GM23248 (cell line): ENCODE data around the gene RPS15. TPM values are rescaled to one million over a fixed set of nuclear protein-coding genes. Genes with fewer than 3 reads are reported as not detected.

Source experiments
- DNase-seq: peaks from one replicate; pipeline ENCODE4 v3.0.0-alpha.2; 2015
- H2AFZ ChIP-seq: fragments of 200-600 bp; sonication (generic); 2 replicates; pipeline ENCODE4 v1.6.1; 2016; ENCODE audit warnings: antibody characterized with exemption
- H3F3A ChIP-seq: fragments of 200-600 bp; sonication (generic); 2 replicates; pipeline ENCODE4 v1.6.1; 2016; ENCODE audit warnings: mild to moderate bottlenecking, antibody characterized with exemption, mixed run types; ENCODE audit not compliant: insufficient read depth
- H3K27ac ChIP-seq: fragments of 200-600 bp; sonication (generic); 2 replicates; pipeline ENCODE4 v1.5.1; 2016; ENCODE audit warnings: mild to moderate bottlenecking
- H3K27me3 ChIP-seq: fragments of 200-600 bp; sonication (generic); replicated peaks from 2 replicates; pipeline ENCODE4 v1.6.1; 2016; ENCODE audit warnings: mild to moderate bottlenecking; ENCODE audit not compliant: insufficient read depth
- H3K36me3 ChIP-seq: fragments of 200-600 bp; sonication (generic); 2 replicates; pipeline ENCODE4 v1.6.1; 2016; ENCODE audit warnings: low read depth, mild to moderate bottlenecking
- H3K4me1 ChIP-seq: fragments of 200-600 bp; sonication (generic); 2 replicates; pipeline ENCODE4 v1.6.1; 2016; ENCODE audit warnings: mild to moderate bottlenecking; ENCODE audit not compliant: insufficient read depth
- H3K4me2 ChIP-seq: fragments of 200-600 bp; sonication (generic); one replicate; pipeline ENCODE4 v1.6.1; 2016; ENCODE audit warnings: mild to moderate bottlenecking; ENCODE audit not compliant: unreplicated experiment
- H3K4me3 ChIP-seq: fragments of 200-600 bp; sonication (generic); 2 replicates; pipeline ENCODE4 v1.5.1; 2016; ENCODE audit warnings: mild to moderate bottlenecking
- H3K79me2 ChIP-seq: fragments of 200-600 bp; sonication (generic); 2 replicates; pipeline ENCODE4 v1.6.1; 2016; ENCODE audit warnings: mild to moderate bottlenecking; ENCODE audit not compliant: insufficient read depth
- H3K9ac ChIP-seq: fragments of 200-600 bp; sonication (generic); 2 replicates; pipeline ENCODE4 v1.6.1; 2016; ENCODE audit warnings: mild to moderate bottlenecking
- H3K9me2 ChIP-seq: fragments of 200-600 bp; sonication (generic); 2 replicates; pipeline ENCODE4 v1.6.1; 2016; ENCODE audit warnings: mixed run types, mild to moderate bottlenecking, moderate library complexity; ENCODE audit not compliant: insufficient read depth
- H3K9me3 ChIP-seq: fragments of 200-600 bp; sonication (generic); one replicate; pipeline ENCODE4 v1.6.1; 2017; ENCODE audit warnings: low read depth
- H4K20me1 ChIP-seq: fragments of 200-600 bp; sonication (generic); 2 replicates; pipeline ENCODE4 v1.6.0; 2016; ENCODE audit not compliant: insufficient read depth
- EZH2 ChIP-seq: fragments of 200-600 bp; sonication (generic); IDR thresholded peaks from 2 replicates; pipeline ENCODE4 v1.6.1; 2018; ENCODE audit warnings: antibody characterized with exemption, mild to moderate bottlenecking; ENCODE audit not compliant: insufficient read depth, poor library complexity, severe bottlenecking
- EZH2phosphoT487 ChIP-seq: fragments of 200-600 bp; sonication (generic); IDR thresholded peaks from 2 replicates; pipeline ENCODE4 v1.6.1; 2018; ENCODE audit warnings: antibody characterized with exemption, moderate library complexity, mild to moderate bottlenecking, low read depth; ENCODE audit not compliant: insufficient read depth
- WGBS, 2 experiments: methylation state at CpG; one replicate each; pipeline ENCODE4 v1.1.6; 2015 to 2017; ENCODE audit warnings: low lambda C conversion rate in 2 of 2, low coverage in 1 of 2; ENCODE audit errors: missing lambda C conversion rate in 2 of 2; 5-methylcytosine and 5-hydroxymethylcytosine counted together
- in situ Hi-C: fragments of 300-500 bp; cut with MboI; formaldehyde crosslinking; loops from 2 replicates; pipeline ENCODE4 v1.15.0; 2020
- polyA plus RNA-seq: library from polyadenylated mRNA; unstranded; fragments of >200 nt; fragmentation: Nextera tagmentation; extraction: Ambion mirVana; gene quantifications from 2 replicates; pipeline ENCODE4 v1.2.1, GENCODE V29; 2016
- total RNA-seq: library from RNA; depleted of rRNA; stranded (reverse); fragments of >200 nt; shearing (Covaris generic); gene quantifications from 2 replicates; pipeline ENCODE4 v1.2.3, GENCODE V29; 2014

The RPS15 gene
- total and polyA plus RNA-seq, 2 experiments from 2014 or later = 921 to 1,289 TPM

DNA sequence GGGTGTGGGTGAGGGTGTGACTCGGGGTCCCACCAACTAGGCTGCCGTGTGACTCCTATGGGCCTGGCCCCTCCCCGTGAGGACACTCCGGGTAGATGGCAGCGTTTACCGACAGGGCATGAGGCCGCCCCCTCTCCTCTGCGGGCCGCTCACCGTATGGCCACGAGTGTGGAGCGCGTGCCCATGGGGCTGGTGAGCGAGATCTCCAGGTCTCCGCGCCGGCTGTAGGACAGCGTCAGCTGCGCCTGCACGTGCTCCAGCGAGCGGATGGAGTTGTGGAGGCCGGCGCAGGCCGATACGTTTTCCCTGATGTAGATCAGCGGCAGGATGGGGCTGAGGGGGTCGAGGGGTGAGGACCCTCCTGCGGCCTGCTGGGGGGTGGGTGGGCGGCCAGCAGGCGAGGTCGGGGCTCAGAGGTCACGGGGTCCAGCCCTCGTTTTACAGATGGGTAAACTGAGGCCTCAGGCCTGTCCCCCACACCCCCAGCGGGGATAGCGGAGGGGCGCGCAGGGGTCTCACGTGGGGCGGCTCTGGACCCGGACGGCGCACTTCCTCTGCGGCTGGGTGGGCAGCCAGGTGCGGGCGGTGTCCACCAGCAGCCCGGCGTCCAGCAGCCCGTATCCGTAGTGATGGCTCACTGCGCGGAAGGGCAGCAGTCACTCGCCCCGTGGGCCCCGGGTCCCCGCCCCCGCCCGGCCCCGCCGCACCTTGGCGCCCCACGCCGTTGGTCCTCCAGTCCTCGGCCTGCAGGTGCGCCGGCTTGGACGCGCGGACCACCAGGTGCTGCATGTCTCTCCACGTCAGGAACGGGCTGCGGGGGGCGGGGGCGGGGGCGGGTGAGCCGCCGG lies 45.2 kb downstream of the RPS15 start:
- Histone ChIP-seq H3F3A (no peaks in the 10 kb centered on the region), H3K9me3 (no peaks in the 10 kb centered on the region), H4K20me1 (no peaks in the 10 kb centered on the region), H3K9ac (no peak overlapping the region), H3K4me2 (no peak overlapping the region), H3K27me3 (no peaks in the 10 kb centered on the region), H3K79me2 (peaks cover 6% of the 10 kb centered on the region), H3K36me3 (no peaks in the 10 kb centered on the region), H3K4me3 (no peak overlapping the region), H3K4me1 (no peaks in the 10 kb centered on the region), H3K9me2 (no peaks in the 10 kb centered on the region), H2AFZ (no peak overlapping the region), H3K27ac (no peak overlapping the region)
- no peak for DNase-seq
- WGBS, 2 experiments = 91 to 92% methylated on average over 37 to 77 of the region's 77 CpGs
- TF ChIP-seq EZH2 (no peak), EZH2phosphoT487 (no peak)
- in situ Hi-C loops = no loop called here

DNA sequence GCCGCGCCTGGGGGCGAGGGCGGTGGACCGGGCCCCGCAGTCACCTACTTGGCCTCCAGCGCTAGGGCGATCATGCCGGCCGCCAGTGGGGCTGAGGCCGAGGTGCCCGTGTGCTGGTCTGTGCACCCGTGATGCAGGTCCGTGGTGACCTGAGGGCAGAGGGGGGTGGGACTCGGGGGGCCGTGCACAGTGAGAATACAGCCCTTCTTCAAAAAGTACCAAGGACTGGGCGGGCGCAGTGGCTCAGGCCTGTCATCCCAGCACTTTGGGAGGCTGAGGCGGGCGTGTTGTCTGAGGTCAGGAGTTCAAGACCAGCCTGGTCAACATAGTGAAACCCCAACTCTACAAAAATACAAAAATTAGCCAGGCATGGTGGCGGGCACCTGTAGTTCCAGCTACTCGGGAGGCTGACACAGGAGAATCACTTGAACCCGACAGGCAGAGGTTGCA lies 45.8 kb downstream of the RPS15 start:
- H3K36me3 ChIP-seq = no peaks in the 10 kb centered on the region
- H3K4me1 ChIP-seq = no peaks in the 10 kb centered on the region
- H3F3A ChIP-seq = no peaks in the 10 kb centered on the region
- no peak for DNase-seq
- no peak overlapping the region for H2AFZ ChIP-seq
- 73 to 83% methylated on average over 16 to 23 of the region's 23 CpGs for WGBS, 2 experiments
- no peak overlapping the region for H3K4me2 ChIP-seq
- no peaks in the 10 kb centered on the region for H3K27me3 ChIP-seq
- no peaks in the 10 kb centered on the region for H3K9me3 ChIP-seq
- H3K9ac ChIP-seq = no peak overlapping the region
- no peaks in the 10 kb centered on the region for H4K20me1 ChIP-seq
- H3K79me2 ChIP-seq = no peaks in the 10 kb centered on the region
- no peak overlapping the region for H3K4me3 ChIP-seq
- no peaks in the 10 kb centered on the region for H3K9me2 ChIP-seq
- no peak overlapping the region for H3K27ac ChIP-seq
- TF ChIP-seq EZH2 (no peak), EZH2phosphoT487 (no peak)
- in situ Hi-C loops = no loop called here

DNA sequence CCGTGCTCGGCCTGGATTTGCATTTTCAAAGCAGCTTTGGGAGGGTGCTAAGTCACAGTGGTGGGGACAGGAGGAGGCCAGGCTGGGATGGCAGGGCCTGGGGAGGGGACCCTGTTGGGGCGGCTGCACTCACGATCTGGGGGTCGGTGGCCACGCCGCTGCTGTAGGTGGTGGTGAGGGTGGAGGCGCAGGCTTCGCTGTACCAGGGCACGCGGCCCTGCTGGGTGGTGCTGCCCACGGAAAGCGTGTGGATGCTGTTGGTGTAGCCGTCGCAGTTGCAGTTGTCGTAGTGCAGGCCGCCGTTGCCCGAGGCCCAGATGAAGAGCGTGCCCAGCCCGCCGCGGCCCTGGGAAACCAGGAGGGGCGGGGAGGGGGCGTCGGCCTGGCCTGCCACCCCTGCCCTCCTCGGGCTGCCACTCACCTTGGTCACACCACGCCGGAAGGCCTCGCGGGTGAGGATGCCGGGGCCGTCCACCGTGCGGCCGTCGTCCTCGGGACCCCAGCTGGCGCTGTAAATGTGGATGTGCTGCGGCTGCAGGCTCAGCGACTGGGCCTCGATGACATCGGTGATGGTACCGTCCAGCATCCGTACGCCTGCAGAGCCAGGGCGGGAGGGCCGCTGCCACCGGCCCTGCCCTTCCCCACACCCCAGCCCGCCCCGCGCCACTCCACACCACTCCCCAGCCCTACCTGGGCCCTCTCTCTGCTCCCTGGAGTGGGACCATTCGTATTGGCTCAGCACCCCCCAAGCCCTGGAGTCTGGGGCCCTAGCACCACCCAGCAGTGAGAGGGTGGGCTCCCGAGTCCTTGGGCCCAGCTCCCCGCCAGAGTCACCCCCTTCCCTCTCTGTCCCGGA lies 48.8 kb downstream of the RPS15 start:
- no peaks in the 10 kb centered on the region for H3K79me2 ChIP-seq
- H3K27ac ChIP-seq = no peak overlapping the region
- no peaks in the 10 kb centered on the region for H3F3A ChIP-seq
- no peaks in the 10 kb centered on the region for H3K27me3 ChIP-seq
- 86 to 87% methylated on average over 24 to 56 of the region's 56 CpGs for WGBS, 2 experiments
- no peaks in the 10 kb centered on the region for H3K9me3 ChIP-seq
- H4K20me1 ChIP-seq = no peaks in the 10 kb centered on the region
- no peak overlapping the region for H3K4me3 ChIP-seq
- in situ Hi-C loops = no loop called here
- H3K9me2 ChIP-seq = no peaks in the 10 kb centered on the region
- H3K4me2 ChIP-seq = no peak overlapping the region
- no peak overlapping the region for H2AFZ ChIP-seq
- no peaks in the 10 kb centered on the region for H3K36me3 ChIP-seq
- TF ChIP-seq EZH2 = no peak
- no peak for TF ChIP-seq EZH2phosphoT487
- no peak overlapping the region for H3K9ac ChIP-seq
- no peak for DNase-seq
- no peaks in the 10 kb centered on the region for H3K4me1 ChIP-seq

DNA sequence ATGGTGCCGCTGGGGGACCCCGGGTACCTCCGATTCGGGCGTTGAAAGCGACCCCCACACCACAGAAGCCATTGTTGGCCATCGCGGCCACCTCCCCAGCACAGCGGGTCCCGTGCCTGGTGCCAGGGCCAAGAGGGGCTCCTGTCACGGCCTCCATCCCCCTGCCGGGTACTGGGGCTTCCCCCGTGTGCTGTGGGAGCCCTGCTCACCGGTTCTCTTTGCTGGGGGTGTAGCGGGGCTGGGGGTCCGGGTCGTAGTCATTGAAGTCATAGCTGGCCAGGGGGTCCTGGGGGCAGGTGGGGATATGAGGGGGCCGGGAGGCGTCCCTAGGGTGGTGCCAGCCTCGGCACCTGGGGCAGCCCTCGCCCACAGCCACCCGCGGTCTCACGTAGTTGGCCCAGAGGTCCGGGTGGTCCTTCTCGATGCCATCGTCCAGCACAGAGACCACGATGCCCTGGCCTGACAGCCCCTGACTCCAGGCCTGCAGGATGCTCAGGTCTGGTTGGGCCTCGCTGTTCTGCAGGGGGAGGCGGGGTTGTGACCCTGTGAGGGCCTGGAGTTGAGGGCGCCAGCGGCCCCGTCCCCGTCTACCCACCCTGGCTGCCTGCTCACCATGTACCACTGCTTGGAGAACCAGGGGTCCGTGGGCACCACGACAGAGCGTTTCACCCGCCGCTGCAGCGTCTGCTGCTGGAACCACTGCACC lies 49.5 kb downstream of the RPS15 start:
- TF ChIP-seq EZH2 (no peak), EZH2phosphoT487 (no peak)
- H3K4me3 ChIP-seq = no peak overlapping the region
- no peak overlapping the region for H3K4me2 ChIP-seq
- H3F3A ChIP-seq = no peaks in the 10 kb centered on the region
- H3K9me3 ChIP-seq = no peaks in the 10 kb centered on the region
- H4K20me1 ChIP-seq = no peaks in the 10 kb centered on the region
- no peaks in the 10 kb centered on the region for H3K27me3 ChIP-seq
- no peak for DNase-seq
- H3K9ac ChIP-seq = no peak overlapping the region
- no peaks in the 10 kb centered on the region for H3K9me2 ChIP-seq
- 86 to 93% methylated on average over 20 to 39 of the region's 40 CpGs for WGBS, 2 experiments
- in situ Hi-C loops = no loop called here
- no peaks in the 10 kb centered on the region for H3K36me3 ChIP-seq
- H3K27ac ChIP-seq = no peak overlapping the region
- no peaks in the 10 kb centered on the region for H3K79me2 ChIP-seq
- no peaks in the 10 kb centered on the region for H3K4me1 ChIP-seq
- no peak overlapping the region for H2AFZ ChIP-seq
